Measurements from ENCODE around the gene THAP7.

THAP7 gene

DNA sequence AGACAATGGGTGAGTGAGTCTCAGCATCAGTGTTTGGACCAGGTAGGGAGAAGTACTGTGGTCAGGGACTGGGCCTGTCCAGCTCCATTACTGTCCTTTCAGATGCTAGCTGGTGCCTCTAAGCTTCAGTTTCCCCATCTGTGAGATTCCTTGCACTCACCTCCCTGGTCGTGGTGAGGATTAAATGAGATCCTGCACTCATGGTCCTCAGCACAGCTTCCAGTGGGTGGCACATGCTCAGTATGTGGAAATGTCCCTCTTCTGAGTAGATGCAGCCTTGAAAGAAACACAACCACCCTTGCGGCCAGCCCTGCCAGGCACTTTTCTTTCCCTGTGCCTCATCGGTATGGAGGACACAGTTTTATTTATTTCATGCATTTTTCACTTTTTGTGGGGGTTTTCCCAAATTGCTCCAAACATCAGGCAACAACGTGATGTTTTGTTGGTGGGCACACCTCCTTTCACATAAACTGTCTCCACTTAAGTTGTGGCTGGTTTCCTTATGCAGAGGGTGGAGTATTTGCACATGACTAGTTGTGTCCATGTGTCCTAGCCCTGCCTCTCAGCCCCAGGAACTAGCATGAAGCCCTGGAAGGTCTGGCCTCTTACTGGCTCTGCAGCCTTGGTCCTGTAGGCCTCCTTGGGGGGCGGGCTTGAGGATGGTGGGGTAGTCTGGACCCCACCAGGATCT lies 18.7 kb downstream of the THAP7 start:
- H3K4me3 ChIP-seq (ENCODE audit: low read length in 2 of 2) = peak overlapping the region; percentile 81 to 86
- H3K27me3 ChIP-seq (ENCODE audit: control insufficient read depth in 2 of 2, insufficient read depth in 2 of 2, low read length in 2 of 2) = no peaks in the 10 kb centered on the region
- H3K9ac ChIP-seq (ENCODE audit: low read depth in 1 of 2, low read length in 2 of 2) = peak overlapping the region; percentile 66 to 88
- H3K27ac ChIP-seq (ENCODE audit: low read depth in 2 of 2, low read length in 2 of 2) = no peak overlapping the region
- H3K36me3 ChIP-seq (ENCODE audit: control insufficient read depth in 2 of 2, insufficient read depth in 2 of 2, low read length in 2 of 2) = peaks cover 9 to 16% of the 10 kb centered on the region in 2 donors
- no peaks in the 10 kb centered on the region for H3K9me3 ChIP-seq (ENCODE audit: control insufficient read depth in 2 of 2, low read length in 2 of 2)
- H3K4me1 ChIP-seq (ENCODE audit: control insufficient read depth in 2 of 2, insufficient read depth in 2 of 2, low read length in 2 of 2) = peaks cover 25 to 34% of the 10 kb centered on the region in 2 donors

DNA sequence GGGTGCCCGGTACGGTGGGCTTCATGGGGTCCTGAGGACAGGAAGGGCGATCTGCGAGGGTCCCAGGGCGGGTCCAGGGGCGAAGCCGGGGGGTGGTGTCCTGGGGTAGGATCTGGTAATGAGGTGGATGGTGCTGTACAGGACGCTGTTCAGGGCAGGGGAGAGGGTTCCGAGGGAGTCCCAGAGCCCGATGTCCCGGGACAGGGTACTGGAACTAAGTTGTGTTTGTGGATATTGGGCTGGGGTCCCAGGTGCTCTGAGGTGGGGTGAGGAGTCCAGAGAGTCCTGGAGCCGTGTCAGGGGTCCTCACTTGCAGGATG lies 19.4 kb downstream of the THAP7 start:
- Histone ChIP-seq H3K27ac (ENCODE audit: low read depth in 2 of 2, low read length in 2 of 2) (peak overlapping the region; percentile 86), H3K27me3 (ENCODE audit: control insufficient read depth in 2 of 2, insufficient read depth in 2 of 2, low read length in 2 of 2) (no peaks in the 10 kb centered on the region), H3K9me3 (ENCODE audit: control insufficient read depth in 2 of 2, low read length in 2 of 2) (no peaks in the 10 kb centered on the region), H3K4me1 (ENCODE audit: control insufficient read depth in 2 of 2, insufficient read depth in 2 of 2, low read length in 2 of 2) (peaks cover 25 to 34% of the 10 kb centered on the region in 2 donors), H3K9ac (ENCODE audit: low read depth in 1 of 2, low read length in 2 of 2) (peak overlapping the region; percentile 66 to 88), H3K36me3 (ENCODE audit: control insufficient read depth in 2 of 2, insufficient read depth in 2 of 2, low read length in 2 of 2) (peaks cover 5 to 15% of the 10 kb centered on the region in 2 donors), H3K4me3 (ENCODE audit: low read length in 2 of 2) (peak overlapping the region; percentile 81 to 86)

DNA sequence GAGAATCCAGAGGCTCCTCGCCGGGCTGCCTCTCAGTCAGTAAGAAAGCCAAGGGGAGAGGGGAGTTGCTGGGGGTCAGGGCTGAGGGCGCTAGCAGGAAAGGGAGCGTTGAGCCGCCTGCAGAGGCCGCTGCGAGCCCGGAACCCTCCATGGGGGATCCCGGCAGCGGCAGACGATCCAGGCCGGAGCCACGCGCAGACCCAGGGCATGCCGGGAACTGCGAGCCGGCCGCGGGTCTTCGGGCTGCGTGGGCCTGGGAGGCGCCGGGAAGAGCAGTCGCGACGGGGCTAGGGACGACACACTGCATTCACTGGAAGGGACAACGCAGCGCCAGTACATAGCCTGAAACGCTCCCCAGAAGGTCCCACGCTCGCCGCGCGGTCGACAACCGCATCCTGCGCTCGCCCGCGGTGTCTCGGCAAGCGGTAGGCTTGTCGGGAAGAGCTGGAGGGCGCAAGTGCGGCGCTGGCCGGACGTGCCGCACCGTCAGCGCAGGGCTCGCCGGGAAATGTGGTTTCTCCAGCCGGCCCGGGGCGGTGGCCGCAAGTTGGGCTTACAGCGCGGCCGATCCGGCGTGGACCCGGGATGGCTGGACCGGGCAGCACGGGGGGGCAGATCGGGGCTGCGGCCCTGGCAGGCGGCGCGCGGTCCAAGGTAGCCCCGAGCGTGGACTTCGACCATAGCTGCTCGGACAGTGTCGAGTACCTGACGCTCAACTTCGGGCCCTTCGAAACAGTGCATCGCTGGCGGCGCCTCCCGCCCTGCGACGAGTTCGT lies 19.9 kb downstream of the THAP7 start, which contains the start of gene LZTR1:
TSS of gene LZTR1 (plus strand) at position 511 of the 776 bp plus-strand sequence. CDS start at position 586, 75 bp downstream.
- Histone ChIP-seq H3K36me3 (ENCODE audit: control insufficient read depth in 2 of 2, insufficient read depth in 2 of 2, low read length in 2 of 2) (peaks cover 6 to 15% of the 10 kb centered on the region in 2 donors), H3K9me3 (ENCODE audit: control insufficient read depth in 2 of 2, low read length in 2 of 2) (no peaks in the 10 kb centered on the region), H3K27ac (ENCODE audit: low read depth in 2 of 2, low read length in 2 of 2) (peak within 1 kb of the TSS; percentile 86), H3K9ac (ENCODE audit: low read depth in 1 of 2, low read length in 2 of 2) (peak within 1 kb of the TSS; percentile 66 to 88), H3K4me3 (ENCODE audit: low read length in 2 of 2) (peak within 1 kb of the TSS; percentile 81 to 86), H3K4me1 (ENCODE audit: control insufficient read depth in 2 of 2, insufficient read depth in 2 of 2, low read length in 2 of 2) (peaks cover 25 to 34% of the 10 kb centered on the region in 2 donors), H3K27me3 (ENCODE audit: control insufficient read depth in 2 of 2, insufficient read depth in 2 of 2, low read length in 2 of 2) (no peaks in the 10 kb centered on the region)

DNA sequence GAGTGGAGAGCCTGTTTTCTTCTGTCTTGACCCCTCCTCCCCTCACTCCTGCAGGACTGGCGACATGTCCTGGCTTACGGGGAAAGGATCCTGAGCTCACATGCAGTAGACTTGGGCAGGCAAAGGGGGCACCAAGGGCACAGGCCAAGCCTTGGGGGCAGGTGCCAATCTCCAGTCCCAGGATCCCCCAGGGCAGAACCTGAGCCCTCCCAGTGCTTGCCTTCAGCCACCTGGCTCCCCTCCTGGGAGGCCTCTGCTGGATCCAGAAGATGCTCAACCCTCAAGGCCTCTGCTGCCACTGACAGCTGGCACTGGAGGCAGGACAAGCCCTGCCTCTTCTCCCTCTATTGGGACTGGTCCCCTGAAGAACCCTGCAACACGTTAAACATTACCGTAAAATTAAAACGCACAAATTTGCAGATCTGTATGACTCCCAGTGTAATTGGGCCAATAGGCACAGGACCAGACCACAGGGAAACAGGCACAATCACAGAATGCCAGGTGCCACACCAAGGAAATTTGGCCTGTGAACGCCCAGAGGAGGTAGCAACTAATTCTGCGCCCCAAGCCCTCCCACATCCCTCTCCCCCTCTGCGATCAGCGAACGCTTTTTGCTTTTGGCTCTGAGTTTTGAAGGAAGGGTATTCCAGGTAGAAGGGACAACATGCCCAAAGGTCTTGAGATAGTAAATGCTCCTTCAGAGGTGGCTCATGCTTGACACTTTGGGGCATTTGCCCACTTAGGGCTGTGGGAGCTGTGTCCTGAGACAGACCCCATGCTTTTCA lies 20.8 kb downstream of the THAP7 start:
- Histone ChIP-seq H3K9ac (ENCODE audit: low read depth in 1 of 2, low read length in 2 of 2) (peak overlapping the region; percentile 66 to 88), H3K36me3 (ENCODE audit: control insufficient read depth in 2 of 2, insufficient read depth in 2 of 2, low read length in 2 of 2) (peaks cover 6 to 13% of the 10 kb centered on the region in 2 donors), H3K9me3 (ENCODE audit: control insufficient read depth in 2 of 2, low read length in 2 of 2) (no peaks in the 10 kb centered on the region), H3K4me1 (ENCODE audit: control insufficient read depth in 2 of 2, insufficient read depth in 2 of 2, low read length in 2 of 2) (peaks cover 25 to 34% of the 10 kb centered on the region in 2 donors), H3K27ac (ENCODE audit: low read depth in 2 of 2, low read length in 2 of 2) (peak overlapping the region; percentile 86), H3K27me3 (ENCODE audit: control insufficient read depth in 2 of 2, insufficient read depth in 2 of 2, low read length in 2 of 2) (no peaks in the 10 kb centered on the region), H3K4me3 (ENCODE audit: low read length in 2 of 2) (peak overlapping the region; percentile 81 to 86)

DNA sequence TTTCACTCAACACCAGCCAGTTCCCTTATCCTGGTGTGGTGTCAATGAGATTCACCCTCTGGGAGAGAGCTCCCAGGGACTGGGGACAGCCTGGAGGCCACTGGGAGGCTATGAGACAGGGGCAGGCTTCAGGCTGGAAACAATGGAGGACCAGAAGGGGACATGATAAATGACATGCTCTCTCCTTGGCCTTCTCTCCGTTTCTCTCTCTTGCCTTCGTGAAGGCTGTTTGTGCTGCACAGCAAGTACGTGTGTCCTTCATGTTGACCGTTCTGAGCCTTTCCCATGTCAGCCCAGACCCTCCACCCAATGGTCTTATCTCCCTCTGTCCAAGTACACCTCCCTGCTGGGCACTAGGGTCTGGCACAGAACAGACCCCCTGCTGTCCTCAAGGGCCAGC lies 21.4 kb downstream of the THAP7 start:
- no peaks in the 10 kb centered on the region for H3K27me3 ChIP-seq (ENCODE audit: control insufficient read depth in 2 of 2, insufficient read depth in 2 of 2, low read length in 2 of 2)
- no peak overlapping the region for H3K27ac ChIP-seq (ENCODE audit: low read depth in 2 of 2, low read length in 2 of 2)
- H3K36me3 ChIP-seq (ENCODE audit: control insufficient read depth in 2 of 2, insufficient read depth in 2 of 2, low read length in 2 of 2) = peaks cover 4 to 9% of the 10 kb centered on the region in 2 donors
- H3K4me3 ChIP-seq (ENCODE audit: low read length in 2 of 2) = no peak overlapping the region
- no peaks in the 10 kb centered on the region for H3K9me3 ChIP-seq (ENCODE audit: control insufficient read depth in 2 of 2, low read length in 2 of 2)
- peaks cover 25 to 34% of the 10 kb centered on the region in 2 donors for H3K4me1 ChIP-seq (ENCODE audit: control insufficient read depth in 2 of 2, insufficient read depth in 2 of 2, low read length in 2 of 2)
- H3K9ac ChIP-seq (ENCODE audit: low read depth in 1 of 2, low read length in 2 of 2) = no peak overlapping the region

DNA sequence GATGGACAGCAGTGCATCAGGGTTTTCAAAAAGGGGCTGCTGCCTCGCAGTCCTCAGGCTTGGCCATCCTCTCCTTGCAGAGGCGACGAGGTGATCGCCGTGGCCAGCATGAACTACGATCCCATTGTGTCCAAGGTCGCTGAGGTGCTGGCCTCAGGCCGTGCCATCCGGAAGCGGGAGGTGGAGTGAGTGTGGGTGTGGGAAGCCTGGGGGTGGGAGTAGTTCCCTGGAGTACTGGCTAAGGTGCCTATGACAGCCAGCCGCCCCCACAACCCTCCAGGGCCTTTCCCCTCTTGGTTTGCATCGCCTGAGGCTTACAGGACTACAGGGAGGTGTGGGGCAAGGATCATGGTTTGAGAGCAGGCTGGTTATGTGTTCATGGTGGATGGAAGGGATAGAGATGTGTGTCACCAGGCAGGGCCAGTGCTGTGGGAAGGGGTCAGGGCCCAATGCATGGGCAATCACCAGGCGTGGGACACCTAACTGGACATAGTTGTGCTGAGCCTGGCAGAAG lies 21.9 kb downstream of the THAP7 start:
- peaks cover 25 to 34% of the 10 kb centered on the region in 2 donors for H3K4me1 ChIP-seq (ENCODE audit: control insufficient read depth in 2 of 2, insufficient read depth in 2 of 2, low read length in 2 of 2)
- peak overlapping the region in 1 of 2 donors; percentile 46 for H3K4me3 ChIP-seq (ENCODE audit: low read length in 2 of 2)
- peak overlapping the region in 1 of 2 donors; percentile 52 for H3K27ac ChIP-seq (ENCODE audit: low read depth in 2 of 2, low read length in 2 of 2)
- H3K9ac ChIP-seq (ENCODE audit: low read depth in 1 of 2, low read length in 2 of 2) = peak overlapping the region; percentile 30 to 43
- H3K9me3 ChIP-seq (ENCODE audit: control insufficient read depth in 2 of 2, low read length in 2 of 2) = no peaks in the 10 kb centered on the region
- H3K27me3 ChIP-seq (ENCODE audit: control insufficient read depth in 2 of 2, insufficient read depth in 2 of 2, low read length in 2 of 2) = no peaks in the 10 kb centered on the region
- H3K36me3 ChIP-seq (ENCODE audit: control insufficient read depth in 2 of 2, insufficient read depth in 2 of 2, low read length in 2 of 2) = peaks cover 7 to 9% of the 10 kb centered on the region in 2 donors

DNA sequence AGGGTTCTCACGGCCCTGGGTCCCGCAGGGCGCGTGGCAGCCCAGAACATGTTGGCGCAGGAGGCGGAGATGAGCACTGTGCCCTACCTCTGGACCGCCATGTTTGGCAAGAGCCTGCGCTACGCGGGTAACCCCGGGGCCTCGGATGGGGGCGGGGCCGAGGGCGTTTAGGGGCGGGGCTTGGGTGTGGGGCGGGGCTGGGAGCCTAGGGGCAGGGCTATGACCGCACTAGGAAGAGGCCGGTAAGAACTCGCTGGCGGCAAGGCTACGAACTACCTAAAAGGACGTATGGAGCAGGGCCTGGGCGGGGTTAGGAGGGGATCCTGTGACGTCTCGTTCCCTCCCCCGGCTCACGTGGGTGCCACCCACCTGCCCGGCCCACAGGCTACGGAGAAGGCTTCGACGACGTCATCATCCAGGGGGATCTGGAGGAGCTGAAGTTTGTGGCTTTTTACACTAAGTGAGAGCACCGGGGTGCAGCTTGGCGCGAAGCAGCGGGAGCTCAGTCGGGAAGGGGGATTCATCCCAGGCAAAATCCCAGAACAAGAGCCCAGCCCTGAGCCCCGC lies 22.6 kb downstream of the THAP7 start:
- Histone ChIP-seq H3K36me3 (ENCODE audit: control insufficient read depth in 2 of 2, insufficient read depth in 2 of 2, low read length in 2 of 2) (peaks cover 7 to 9% of the 10 kb centered on the region in 2 donors), H3K4me3 (ENCODE audit: low read length in 2 of 2) (peak overlapping the region in 1 of 2 donors; percentile 46), H3K4me1 (ENCODE audit: control insufficient read depth in 2 of 2, insufficient read depth in 2 of 2, low read length in 2 of 2) (peaks cover 25 to 34% of the 10 kb centered on the region in 2 donors), H3K27ac (ENCODE audit: low read depth in 2 of 2, low read length in 2 of 2) (peak overlapping the region in 1 of 2 donors; percentile 52), H3K9me3 (ENCODE audit: control insufficient read depth in 2 of 2, low read length in 2 of 2) (no peaks in the 10 kb centered on the region), H3K27me3 (ENCODE audit: control insufficient read depth in 2 of 2, insufficient read depth in 2 of 2, low read length in 2 of 2) (no peaks in the 10 kb centered on the region), H3K9ac (ENCODE audit: low read depth in 1 of 2, low read length in 2 of 2) (peak overlapping the region; percentile 30 to 43)

DNA sequence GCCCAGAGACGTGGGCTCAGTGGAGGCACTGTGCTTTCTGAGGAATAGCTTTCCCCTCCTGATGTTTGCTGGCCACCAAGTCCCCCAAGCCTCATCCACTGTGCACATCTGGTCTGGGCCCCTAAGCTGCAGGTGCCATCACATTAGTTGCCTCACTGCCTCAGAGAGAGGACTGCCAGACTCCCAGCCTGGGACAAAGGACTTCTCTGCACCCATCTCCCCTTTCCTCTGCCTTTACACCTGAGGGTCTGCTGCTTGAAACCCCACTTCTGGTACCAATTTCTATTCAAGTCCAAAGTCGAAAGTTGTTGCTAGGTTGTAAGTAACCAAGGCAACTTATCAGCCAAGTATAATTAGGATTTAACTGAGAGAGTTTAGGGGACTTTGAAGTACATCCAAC lies 23.5 kb downstream of the THAP7 start:
- no peak overlapping the region for H3K4me3 ChIP-seq (ENCODE audit: low read length in 2 of 2)
- H3K27ac ChIP-seq (ENCODE audit: low read depth in 2 of 2, low read length in 2 of 2) = no peak overlapping the region
- H3K27me3 ChIP-seq (ENCODE audit: control insufficient read depth in 2 of 2, insufficient read depth in 2 of 2, low read length in 2 of 2) = no peaks in the 10 kb centered on the region
- no peaks in the 10 kb centered on the region for H3K9me3 ChIP-seq (ENCODE audit: control insufficient read depth in 2 of 2, low read length in 2 of 2)
- H3K4me1 ChIP-seq (ENCODE audit: control insufficient read depth in 2 of 2, insufficient read depth in 2 of 2, low read length in 2 of 2) = peaks cover 23 to 31% of the 10 kb centered on the region in 2 donors
- H3K9ac ChIP-seq (ENCODE audit: low read depth in 1 of 2, low read length in 2 of 2) = no peak overlapping the region
- peaks cover 7 to 9% of the 10 kb centered on the region in 2 donors for H3K36me3 ChIP-seq (ENCODE audit: control insufficient read depth in 2 of 2, insufficient read depth in 2 of 2, low read length in 2 of 2)

DNA sequence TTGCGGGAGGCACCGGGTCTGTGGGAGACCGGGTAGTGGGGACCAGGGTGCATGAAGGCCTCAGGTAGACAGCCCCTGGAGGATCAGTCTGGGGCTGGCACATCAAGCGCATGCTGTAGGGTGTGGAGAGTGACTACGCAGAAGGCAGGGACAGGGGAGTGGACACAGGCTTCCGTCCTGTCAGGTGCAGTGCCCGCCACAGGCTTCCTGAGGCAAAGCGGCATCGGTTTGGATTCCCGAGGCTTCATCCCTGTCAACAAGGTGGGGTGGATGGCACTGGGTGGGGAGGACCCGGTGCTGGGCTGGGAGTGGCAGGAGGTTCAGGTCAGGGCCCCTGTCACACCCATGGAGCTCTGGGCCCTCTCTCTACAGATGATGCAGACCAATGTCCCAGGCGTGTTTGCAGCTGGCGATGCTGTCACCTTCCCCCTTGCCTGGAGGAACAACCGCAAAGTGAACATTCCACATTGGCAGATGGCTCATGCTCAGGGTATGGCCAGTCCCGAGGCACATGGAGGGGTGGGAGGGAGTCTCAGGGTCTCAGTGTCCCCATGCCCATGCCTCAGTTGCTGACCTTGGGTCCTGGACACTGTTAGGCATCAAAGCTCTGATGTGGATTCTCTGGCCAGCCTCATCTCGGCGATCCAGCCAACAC lies 24.3 kb downstream of the THAP7 start:
- no peaks in the 10 kb centered on the region for H3K27me3 ChIP-seq (ENCODE audit: control insufficient read depth in 2 of 2, insufficient read depth in 2 of 2, low read length in 2 of 2)
- H3K9me3 ChIP-seq (ENCODE audit: control insufficient read depth in 2 of 2, low read length in 2 of 2) = no peaks in the 10 kb centered on the region
- peaks cover 7 to 9% of the 10 kb centered on the region in 2 donors for H3K36me3 ChIP-seq (ENCODE audit: control insufficient read depth in 2 of 2, insufficient read depth in 2 of 2, low read length in 2 of 2)
- no peak overlapping the region for H3K4me3 ChIP-seq (ENCODE audit: low read length in 2 of 2)
- no peak overlapping the region for H3K27ac ChIP-seq (ENCODE audit: low read depth in 2 of 2, low read length in 2 of 2)
- H3K9ac ChIP-seq (ENCODE audit: low read depth in 1 of 2, low read length in 2 of 2) = no peak overlapping the region
- peaks cover 16 to 24% of the 10 kb centered on the region in 2 donors for H3K4me1 ChIP-seq (ENCODE audit: control insufficient read depth in 2 of 2, insufficient read depth in 2 of 2, low read length in 2 of 2)

Measured in mucosa of rectum (tissue), 2 donors.